ENCODE results near the gene PDE4B.

PDE4B gene

GRCh38 chr1:65890201-65890843 lies 97.6 kb downstream of the PDE4B start:
- DNase-seq, result no peak

- DNase-seq, result no peak
These were observed 102.3 kb downstream of the PDE4B start for GRCh38 chr1:65894738-65895605.

GRCh38 chr1:65896721-65897120 lies 104.0 kb downstream of the PDE4B start:
- no peak for DNase-seq

GRCh38 chr1:65897485-65897884 lies 104.8 kb downstream of the PDE4B start:
- no peak for DNase-seq

- no peak for DNase-seq
These were observed 112.0 kb downstream of the PDE4B start for GRCh38 chr1:65904681-65905083.

- no peak for DNase-seq
These were observed 117.7 kb downstream of the PDE4B start for GRCh38 chr1:65910432-65910831.

- DNase-seq, result no peak
These were observed 119.0 kb downstream of the PDE4B start for GRCh38 chr1:65911679-65912078.

GRCh38 chr1:65918564-65918963 lies 125.9 kb downstream of the PDE4B start:
- no peak for DNase-seq

- DNase-seq, result no peak
These were observed 128.8 kb downstream of the PDE4B start for GRCh38 chr1:65921446-65921845.

- DNase-seq, result no peak
These were observed 131.8 kb downstream of the PDE4B start for GRCh38 chr1:65924471-65924870.

- no peak for DNase-seq
These were observed 145.8 kb downstream of the PDE4B start for GRCh38 chr1:65938506-65938905.

- no peak for DNase-seq
These were observed 146.5 kb downstream of the PDE4B start for GRCh38 chr1:65939191-65939590.

GRCh38 chr1:65939636-65940035 lies 146.9 kb downstream of the PDE4B start:
- DNase-seq, result no peak

- DNase-seq, result no peak
These were observed 147.4 kb downstream of the PDE4B start for GRCh38 chr1:65940126-65940525.

- no peak for DNase-seq
These were observed 149.8 kb downstream of the PDE4B start for GRCh38 chr1:65942476-65942875.

GRCh38 chr1:65946376-65946775 lies 153.7 kb downstream of the PDE4B start:
- no peak for DNase-seq

- DNase-seq, result no peak
These were observed 154.3 kb downstream of the PDE4B start for GRCh38 chr1:65946960-65947359.

- no peak for DNase-seq
These were observed 156.0 kb downstream of the PDE4B start for GRCh38 chr1:65948609-65949229.

- no peak for DNase-seq
These were observed 156.5 kb downstream of the PDE4B start for GRCh38 chr1:65949230-65949626.

GRCh38 chr1:65949933-65950332 lies 157.2 kb downstream of the PDE4B start:
- DNase-seq, result no peak

- no peak for DNase-seq
These were observed 160.0 kb downstream of the PDE4B start for GRCh38 chr1:65952696-65953095.

- no peak for DNase-seq
These were observed 160.5 kb downstream of the PDE4B start for GRCh38 chr1:65953170-65953569.

GRCh38 chr1:65955071-65955470 lies 162.4 kb downstream of the PDE4B start:
- no peak for DNase-seq

- no peak for DNase-seq
These were observed 162.8 kb downstream of the PDE4B start for GRCh38 chr1:65955503-65955902.
